ENCODE measurements around the gene ABLIM3.

Gene ABLIM3

GRCh38 chr5:149207831-149208230 is 66.5 kb downstream of the ABLIM3 start:
- TF ChIP-seq CTCF (IDR thresholded peaks at IDR 0.05; ENCODE audit: low read depth, low read length, missing control alignments), result no peak

GRCh38 chr5:149210225-149210624 is 68.9 kb downstream of the ABLIM3 start:
- no peak for DNase-seq (ENCODE audit: low read depth)
- no peak for TF ChIP-seq CTCF (IDR thresholded peaks at IDR 0.05; ENCODE audit: low read depth, low read length, missing control alignments)
- no peak overlapping the region for H3K4me3 ChIP-seq (ENCODE audit: low read depth, low read length)

More at GRCh38 chr5:149207831-149208230, 66.5 kb downstream of the ABLIM3 start:
- no peak for DNase-seq (ENCODE audit: low read depth)
- no peak overlapping the region for H3K4me3 ChIP-seq (ENCODE audit: low read depth, low read length)

- no peak for TF ChIP-seq CTCF (IDR thresholded peaks at IDR 0.05; ENCODE audit: low read depth, low read length, missing control alignments)
- no peak overlapping the region for H3K4me3 ChIP-seq (ENCODE audit: low read depth, low read length)
- no peak for DNase-seq (ENCODE audit: low read depth)
Measured at GRCh38 chr5:149210968-149211490, 69.7 kb downstream of the ABLIM3 start.

GRCh38 chr5:149211566-149211965 is 70.3 kb downstream of the ABLIM3 start:
- no peak overlapping the region for H3K4me3 ChIP-seq (ENCODE audit: low read depth, low read length)
- TF ChIP-seq CTCF (IDR thresholded peaks at IDR 0.05; ENCODE audit: low read depth, low read length, missing control alignments), result no peak
- DNase-seq (ENCODE audit: low read depth), result no peak

GRCh38 chr5:149212198-149212951 is 71.1 kb downstream of the ABLIM3 start:
- H3K4me3 ChIP-seq (ENCODE audit: low read depth, low read length), result no peak overlapping the region
- DNase-seq (ENCODE audit: low read depth), result no peak
- no peak for TF ChIP-seq CTCF (IDR thresholded peaks at IDR 0.05; ENCODE audit: low read depth, low read length, missing control alignments)

GRCh38 chr5:149213264-149213880 is 72.1 kb downstream of the ABLIM3 start:
- H3K4me3 ChIP-seq (ENCODE audit: low read depth, low read length), result no peak overlapping the region
- TF ChIP-seq CTCF (IDR thresholded peaks at IDR 0.05; ENCODE audit: low read depth, low read length, missing control alignments), result no peak
- no peak for DNase-seq (ENCODE audit: low read depth)
